Suppressor macrophage (primary cell): ENCODE data around the gene MRPS16.
A peak's percentile ranks its signal among the peaks of the same experiment; 100 is the strongest.
"Not testable (repeated sequence)": the region's sequence is repeated elsewhere in the genome, so short reads cannot be mapped to it uniquely, and the experiment has no call there.

Experiments used
- DNase-seq, 4 experiments: peaks; one replicate each; pipeline ENCODE4 v3.0.0-alpha.2; 2020 to 2022
- total RNA-seq, 17 experiments: gene quantifications; one replicate each; lab custom pipeline; 2026; ENCODE audit warnings: mixed read lengths in 6 of 17, inconsistent platforms in 3 of 17; lab: John Stamatoyannopoulos, UW

The MRPS16 gene
- total RNA-seq = 40.4 to 119 (median 83.4) reads per million in 17 experiments

DNA sequence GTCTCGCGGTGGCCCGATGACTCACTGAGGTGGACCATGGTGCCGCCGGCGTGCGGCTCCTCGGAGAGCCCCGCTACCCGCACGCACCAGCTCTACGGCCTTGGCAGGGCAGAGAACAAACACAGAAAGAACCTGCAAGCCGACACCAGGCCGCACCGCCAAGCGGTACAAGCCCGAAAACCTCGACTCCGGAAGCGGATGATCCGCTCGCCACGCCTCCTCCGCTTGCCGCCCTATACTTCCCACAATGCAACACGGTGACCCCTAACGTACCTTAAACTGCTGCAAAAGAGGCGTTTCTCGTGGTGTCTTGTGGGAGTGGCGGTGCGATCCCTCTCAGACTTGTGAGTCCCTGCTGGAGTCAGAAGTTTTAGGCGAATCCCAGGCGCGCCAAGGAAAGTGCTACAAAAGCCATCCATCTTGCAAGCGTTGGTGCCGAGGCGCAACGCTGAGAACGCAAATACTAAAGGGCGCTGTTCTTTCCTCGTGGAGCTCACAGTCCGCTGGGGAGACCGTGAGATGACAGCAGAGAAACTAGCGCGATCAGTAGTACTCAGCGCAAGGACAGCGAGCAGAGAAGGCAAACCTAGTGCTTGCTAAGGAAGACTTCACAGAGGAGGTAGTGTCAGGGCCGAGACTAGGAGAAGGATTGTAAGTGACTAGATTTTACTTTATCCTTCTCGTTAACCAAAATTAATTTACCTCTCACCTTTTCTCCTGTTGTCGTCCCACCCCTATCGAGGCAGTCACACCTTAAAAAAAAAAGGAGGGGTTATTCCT lies at the start of gene MRPS16:
Gene MRPS16 (minus strand): TSS at position 200 of the 780 bp plus-strand sequence. CDS start 162 bp downstream, at position 38.
- DNase-seq = peak; percentile 94 to 98 (median 96)

DNA sequence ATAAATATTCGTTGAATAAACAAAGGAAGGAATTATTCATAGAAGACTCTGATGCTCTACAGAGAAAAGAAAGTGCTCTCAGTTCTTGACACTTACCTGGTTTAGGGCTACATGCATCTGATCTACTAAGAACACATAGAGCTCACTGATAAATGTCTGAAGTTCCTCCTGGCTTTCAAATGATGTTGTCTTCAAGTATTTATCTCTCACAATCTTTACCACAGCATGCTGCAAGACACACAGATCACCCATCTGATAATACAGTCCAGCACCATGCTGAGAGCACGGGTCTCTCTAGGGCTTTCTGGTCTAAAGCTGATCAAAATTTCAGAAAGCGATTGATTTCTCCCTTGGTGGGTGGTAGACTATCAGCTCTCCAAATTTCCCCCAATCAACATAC lies 44.5 kb upstream of the MRPS16 start:
- DNase-seq = no peak

GRCh38 chr10:73293461-73293860 lies 41.0 kb upstream of the MRPS16 start:
- no peak for DNase-seq

- no peak for DNase-seq
Measured at GRCh38 chr10:73289958-73290357, 37.5 kb upstream of the MRPS16 start.

- peak; percentile 34 to 81 (median 64) for DNase-seq
Measured at GRCh38 chr10:73287441-73287840, 35.0 kb upstream of the MRPS16 start.

DNA sequence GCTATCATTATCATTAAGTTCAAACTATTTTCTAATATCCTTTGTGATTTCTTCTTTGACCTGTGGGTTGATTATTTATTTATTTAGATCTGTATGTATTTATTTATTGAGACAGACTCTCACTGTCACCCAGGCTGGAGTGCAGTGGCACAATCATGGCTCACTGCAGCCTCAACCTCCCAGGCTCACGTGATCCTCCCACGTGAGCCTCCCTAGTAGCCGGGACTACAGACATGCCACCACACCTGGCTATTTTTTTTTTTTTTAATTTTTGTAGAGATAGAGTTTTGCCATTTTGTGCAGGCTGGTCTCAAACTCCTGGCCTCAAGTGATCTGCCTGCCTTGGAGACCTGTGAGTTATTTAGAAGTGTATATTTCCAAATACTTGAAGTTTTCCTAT lies 28.7 kb upstream of the MRPS16 start:
- DNase-seq = no peak

DNA sequence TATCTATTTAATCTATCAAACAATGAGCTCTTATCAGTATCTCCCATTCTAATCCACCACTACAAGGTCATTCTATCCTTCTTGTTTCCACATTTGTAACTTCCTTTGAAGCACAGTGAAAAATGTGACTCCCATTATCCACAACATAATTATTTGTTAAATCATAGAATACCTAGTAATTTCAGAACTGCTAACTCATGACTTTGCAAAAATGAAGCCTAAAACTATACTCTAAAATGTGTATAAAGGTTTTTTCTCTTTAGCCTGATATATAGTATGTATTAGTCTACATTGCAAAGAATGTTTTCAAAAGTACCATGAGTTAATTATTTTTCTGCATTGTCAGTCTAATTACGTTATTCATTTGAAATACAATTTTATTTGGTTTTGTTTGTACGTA lies 12.0 kb upstream of the MRPS16 start:
- DNase-seq = no peak

DNA sequence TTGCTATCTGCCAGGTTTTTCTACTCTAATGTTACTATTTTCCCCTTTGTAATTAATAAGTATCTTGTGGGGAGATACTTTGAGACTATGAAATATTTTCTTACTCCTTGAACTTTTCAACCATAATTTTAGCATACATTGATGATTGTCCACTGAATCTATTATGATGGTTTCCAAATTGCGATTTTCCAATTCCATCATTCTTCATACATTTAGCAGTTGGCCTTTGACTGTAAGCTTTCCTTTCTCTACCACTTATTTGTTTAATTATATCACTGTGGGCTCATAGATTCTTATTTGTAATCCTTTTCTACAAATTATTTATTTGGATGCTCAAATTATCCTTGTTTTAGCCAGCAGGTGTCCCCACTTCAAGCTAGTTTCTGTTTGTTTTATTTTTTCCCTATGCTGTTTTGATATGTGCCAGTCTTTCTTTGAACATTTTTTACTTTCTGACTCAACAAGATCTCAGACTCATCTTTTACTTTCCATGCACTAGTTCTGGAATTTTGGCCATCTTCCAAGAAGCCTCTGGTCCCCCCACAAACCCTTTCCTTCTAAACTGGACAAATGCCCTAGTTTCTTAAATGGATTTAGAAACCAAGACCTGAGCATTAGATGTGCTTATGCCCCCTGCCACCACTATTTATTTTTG lies 11.4 kb upstream of the MRPS16 start:
- peak; percentile 9 to 49 (median 28) for DNase-seq

GRCh38 chr10:73262880-73263555 lies 10.6 kb upstream of the MRPS16 start:
- DNase-seq = no peak

- DNase-seq = peak in 1 of 4 experiments; percentile 27
Measured at GRCh38 chr10:73262105-73262730, 9.8 kb upstream of the MRPS16 start.

GRCh38 chr10:73261362-73261995 lies 9.0 kb upstream of the MRPS16 start:
- DNase-seq = no peak

DNA sequence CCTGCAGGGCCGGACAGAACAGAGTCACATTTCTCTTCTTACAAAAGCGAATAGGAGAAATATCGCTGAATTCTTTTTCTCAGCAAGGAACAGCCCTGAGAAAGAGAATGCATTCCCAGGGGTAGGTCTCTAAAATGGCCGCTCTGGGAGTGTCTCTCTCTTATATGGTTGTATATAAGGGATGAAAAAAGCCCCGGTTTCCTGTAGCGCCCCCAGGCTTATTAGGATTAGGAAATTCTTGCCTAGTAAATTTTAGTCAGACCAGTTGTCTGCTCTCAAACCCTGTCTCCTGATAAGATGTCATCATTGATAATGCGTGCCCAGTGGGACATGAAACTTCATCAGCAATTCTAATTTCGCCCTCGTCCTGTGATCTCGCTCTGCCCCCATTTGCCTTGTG lies 6.2 kb upstream of the MRPS16 start:
- DNase-seq = not testable (repeated sequence)

- DNase-seq = no peak
Measured at GRCh38 chr10:73253225-73253555, 746 bp upstream of the MRPS16 start.

GRCh38 chr10:73251683-73252444 lies 580 bp downstream of the MRPS16 start:
- peak in 3 of 4 experiments; percentile 20 to 89 (median 25) for DNase-seq

GRCh38 chr10:73248259-73248724 lies 4.2 kb downstream of the MRPS16 start:
- DNase-seq = no peak

DNA sequence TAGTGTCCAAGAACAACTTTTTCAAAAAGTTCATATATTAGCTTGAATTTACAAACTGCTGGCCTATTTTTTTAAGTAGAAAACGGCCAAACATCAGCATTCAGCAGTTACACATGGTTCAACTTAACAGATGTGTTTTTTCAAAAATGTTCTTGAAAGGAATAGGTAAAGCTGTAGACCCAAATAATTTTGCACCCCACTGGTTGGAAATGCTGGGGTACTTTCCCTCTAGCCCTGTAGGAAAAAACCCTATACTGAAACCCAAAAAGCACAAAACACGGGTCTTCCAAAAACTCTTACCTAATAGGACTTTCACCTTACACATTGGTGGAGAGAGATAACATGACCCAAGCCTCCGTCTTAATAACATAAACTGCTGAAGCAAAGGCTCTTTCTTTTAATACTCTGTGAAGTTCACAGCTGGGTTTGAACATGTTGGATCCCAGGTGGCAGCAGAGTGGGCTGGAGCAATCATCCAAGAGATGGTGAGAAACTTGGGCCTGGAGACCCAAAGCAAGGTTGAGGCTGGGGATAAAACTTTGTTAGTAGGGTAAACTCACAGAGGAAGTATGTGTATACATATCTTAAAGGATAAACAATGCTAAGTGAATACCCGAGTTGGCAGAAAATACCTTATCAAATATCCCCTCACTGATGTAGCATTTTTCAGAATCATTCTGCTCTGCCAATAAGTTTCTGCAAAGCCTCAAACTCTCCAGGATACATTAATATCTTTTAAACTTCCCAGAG lies 4.8 kb downstream of the MRPS16 start:
- no peak for DNase-seq

DNA sequence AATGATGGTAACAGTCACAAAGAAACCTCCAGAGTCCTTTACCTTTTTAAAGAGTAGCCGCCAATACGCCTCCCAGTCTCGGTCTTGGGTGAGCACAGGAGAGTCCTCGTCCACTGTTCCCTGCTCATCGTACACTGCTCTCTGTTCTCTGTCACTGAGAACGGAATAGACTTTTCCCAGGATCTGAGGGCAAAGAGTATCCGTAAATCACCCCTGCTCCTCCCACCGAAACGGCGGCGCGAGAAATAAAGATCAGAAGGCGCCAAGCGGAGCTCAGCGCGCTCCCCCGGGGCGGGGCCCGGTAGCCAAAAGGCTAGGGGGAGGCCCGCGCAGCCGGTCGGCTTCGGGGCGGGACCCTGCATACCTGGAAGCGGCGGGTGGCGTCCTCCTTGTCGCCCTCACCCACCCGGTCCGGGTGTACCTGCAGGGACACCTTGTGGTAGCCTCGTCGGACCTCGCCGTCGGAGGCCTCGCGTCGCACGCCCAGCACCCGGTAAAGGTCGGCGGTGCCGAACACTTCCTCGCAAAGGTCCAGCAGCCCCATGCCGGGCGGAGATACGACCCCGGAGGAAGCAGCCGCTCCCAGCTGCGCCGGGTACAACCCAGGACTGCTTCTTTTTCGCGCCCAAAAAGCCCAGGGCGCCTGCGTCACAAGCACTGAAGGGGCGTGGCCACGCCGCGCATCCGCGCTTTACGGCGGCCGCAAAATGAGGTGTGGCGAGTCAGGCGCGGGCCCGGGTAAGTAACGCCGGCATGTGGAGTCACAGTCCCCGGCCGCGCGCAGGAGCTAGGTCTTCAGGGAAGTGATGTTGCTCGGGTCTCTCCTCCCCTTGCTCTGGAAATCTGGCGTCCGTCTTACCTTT lies 5.6 kb downstream of the MRPS16 start, which contains the start of gene DNAJC9:
Gene DNAJC9 (minus strand): TSS at position 610 of the 863 bp plus-strand sequence. CDS start 66 bp downstream, at position 544.
- DNase-seq = peak; percentile 97 to 99 (median 98)

DNA sequence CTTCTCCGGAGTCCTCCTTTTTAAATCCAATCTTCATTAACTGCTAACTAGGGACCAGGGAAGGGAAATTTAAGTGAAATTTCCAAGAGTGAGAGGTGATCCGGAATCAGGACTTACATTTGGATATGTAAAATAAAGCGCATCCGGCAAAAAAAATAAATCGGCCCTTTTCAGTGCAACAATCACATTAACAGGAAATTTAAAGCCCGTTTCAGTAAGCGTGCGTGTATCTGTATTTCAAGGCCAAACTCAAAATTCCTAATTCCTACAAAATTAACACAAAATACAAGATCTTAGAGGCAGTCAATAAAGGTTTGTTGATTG lies 6.2 kb downstream of the MRPS16 start:
- no peak for DNase-seq

DNA sequence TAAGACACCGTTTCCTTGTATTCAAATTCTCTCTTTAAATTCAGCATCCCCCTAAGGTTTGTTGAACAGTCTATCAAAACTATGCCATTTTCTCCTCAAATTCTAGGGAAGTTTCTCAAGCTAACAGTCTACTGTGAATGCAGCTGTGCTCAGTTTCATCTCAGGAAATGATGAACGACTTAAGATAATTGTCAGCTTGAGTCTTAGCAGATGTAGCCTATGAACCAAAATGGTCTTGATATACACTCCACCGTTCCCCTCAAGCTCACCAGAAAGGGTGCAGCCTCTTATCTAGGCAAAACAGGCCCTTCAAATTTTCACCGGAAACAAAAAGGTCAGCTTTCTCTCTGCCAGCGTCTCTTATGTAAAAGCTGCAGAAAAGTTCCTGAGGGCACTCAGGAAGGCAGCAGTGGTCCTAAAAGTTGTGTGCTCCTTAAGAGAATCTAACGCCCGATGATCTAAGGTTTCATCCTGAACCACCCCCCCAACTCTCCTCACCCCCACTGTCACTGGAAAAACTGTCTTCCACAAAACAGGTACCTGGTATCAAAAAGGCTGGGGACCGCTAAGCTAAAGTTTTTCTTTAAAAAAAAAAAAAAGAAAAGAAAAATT lies 7.5 kb downstream of the MRPS16 start:
- DNase-seq = no peak
